ENCODE measurements around the gene BCAP31. TPM values are rescaled to one million over a fixed set of nuclear protein-coding genes. Genes with fewer than 3 reads are reported as not detected.

BCAP31 gene
- total RNA-seq, 4 donors from 2014 or later, result 76.1 to 125 (median 104) TPM

DNA sequence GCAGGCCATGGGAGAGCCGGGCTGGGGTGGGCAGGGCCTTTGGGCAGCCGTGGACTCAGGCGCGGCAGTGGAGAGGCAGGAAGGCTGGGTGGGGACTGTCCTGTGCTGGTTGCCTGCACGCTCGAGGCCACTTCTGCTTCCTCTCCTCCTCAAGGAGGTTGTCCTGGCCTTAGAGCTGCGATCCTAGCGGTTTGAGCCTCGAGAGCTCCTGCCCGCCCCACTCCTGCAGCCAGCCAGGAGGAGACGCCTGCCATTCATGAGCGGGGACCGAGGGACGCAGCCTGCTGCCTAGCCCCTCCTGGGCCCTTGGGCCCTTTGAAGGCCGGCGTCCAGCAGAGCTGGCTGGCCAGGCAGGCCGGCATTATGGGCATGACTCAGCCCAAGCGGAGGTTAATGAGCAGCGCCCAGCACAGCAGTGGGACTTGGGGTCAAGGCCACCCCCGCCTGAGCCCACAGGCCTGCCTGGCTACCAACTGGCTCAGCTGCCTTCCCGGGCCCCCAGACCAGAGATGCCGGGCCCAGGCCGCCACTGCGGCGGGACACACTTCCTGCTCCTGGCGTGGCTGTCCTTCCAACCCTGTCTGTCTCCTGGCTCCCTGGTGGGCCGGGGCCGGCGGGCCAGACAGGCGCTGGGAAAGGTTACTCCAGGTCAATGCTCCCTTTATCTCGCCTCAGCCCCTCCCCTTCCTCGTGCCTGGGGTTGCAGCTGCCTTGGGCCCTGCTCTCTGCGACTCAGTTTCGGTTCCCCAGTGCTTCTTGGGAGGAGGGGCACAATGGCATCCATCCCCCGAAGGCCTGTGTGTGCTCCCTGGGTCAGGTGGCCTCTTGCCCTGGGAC, 2.3 kb upstream of the BCAP31 start:
- peak overlapping the region; percentile 70 to 91 (median 87) for H3K27ac ChIP-seq
- ATAC-seq, result peak; percentile 8
- H3K9me3 ChIP-seq, result no peaks in the 10 kb centered on the region
- no peaks in the 10 kb centered on the region for H3K27me3 ChIP-seq
- H3K4me3 ChIP-seq, result peak overlapping the region in 1 of 2 donors; percentile 76
- H3K36me3 ChIP-seq, result peaks cover 0 to 16% of the 10 kb centered on the region in 2 donors
- TF ChIP-seq POLR2A (IDR thresholded peaks at IDR 0.05) (peak in 1 of 2 donors; percentile 26), POLR2AphosphoS5 (IDR thresholded peaks at IDR 0.05) (no peak)
- H3K4me1 ChIP-seq, result peaks cover 0 to 62% (median 32%) of the 10 kb centered on the region in 3 donors
- WGBS, 2 donors (ENCODE audit: low coverage in 1 of 2), result no CpG with 5 or more reads among the region's 35 CpGs

DNA sequence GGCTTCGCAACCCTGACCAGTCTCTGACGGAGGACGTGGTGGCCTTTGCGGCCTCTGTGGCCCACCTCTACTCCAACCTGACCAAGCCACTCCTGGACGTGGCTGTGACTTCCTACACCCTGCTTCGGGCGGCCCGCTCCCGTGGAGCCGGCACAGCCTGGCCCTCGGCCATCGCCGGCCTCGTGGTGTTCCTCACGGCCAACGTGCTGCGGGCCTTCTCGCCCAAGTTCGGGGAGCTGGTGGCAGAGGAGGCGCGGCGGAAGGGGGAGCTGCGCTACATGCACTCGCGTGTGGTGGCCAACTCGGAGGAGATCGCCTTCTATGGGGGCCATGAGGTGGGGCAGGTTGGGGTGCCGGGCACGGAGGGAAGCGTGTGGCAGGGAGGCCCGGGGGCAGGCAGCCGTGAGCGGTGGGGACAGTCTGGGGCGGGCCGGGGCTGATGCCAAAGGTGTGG, 1.7 kb upstream of the BCAP31 start:
- no peak for ATAC-seq
- Histone ChIP-seq H3K4me3 (peak overlapping the region in 1 of 2 donors; percentile 76), H3K36me3 (peaks cover 0 to 19% of the 10 kb centered on the region in 2 donors), H3K27me3 (no peaks in the 10 kb centered on the region), H3K4me1 (peaks cover 0 to 62% (median 32%) of the 10 kb centered on the region in 3 donors), H3K9me3 (no peaks in the 10 kb centered on the region), H3K27ac (peak overlapping the region; percentile 70 to 91 (median 87))
- no CpG with 5 or more reads among the region's 35 CpGs for WGBS, 2 donors (ENCODE audit: low coverage in 1 of 2)
- TF ChIP-seq POLR2AphosphoS5 (IDR thresholded peaks at IDR 0.05) (no peak), EP300 (IDR thresholded peaks at IDR 0.05) (no peak), POLR2A (IDR thresholded peaks at IDR 0.05) (no peak)
- TF ChIP-seq, protein P1, sequence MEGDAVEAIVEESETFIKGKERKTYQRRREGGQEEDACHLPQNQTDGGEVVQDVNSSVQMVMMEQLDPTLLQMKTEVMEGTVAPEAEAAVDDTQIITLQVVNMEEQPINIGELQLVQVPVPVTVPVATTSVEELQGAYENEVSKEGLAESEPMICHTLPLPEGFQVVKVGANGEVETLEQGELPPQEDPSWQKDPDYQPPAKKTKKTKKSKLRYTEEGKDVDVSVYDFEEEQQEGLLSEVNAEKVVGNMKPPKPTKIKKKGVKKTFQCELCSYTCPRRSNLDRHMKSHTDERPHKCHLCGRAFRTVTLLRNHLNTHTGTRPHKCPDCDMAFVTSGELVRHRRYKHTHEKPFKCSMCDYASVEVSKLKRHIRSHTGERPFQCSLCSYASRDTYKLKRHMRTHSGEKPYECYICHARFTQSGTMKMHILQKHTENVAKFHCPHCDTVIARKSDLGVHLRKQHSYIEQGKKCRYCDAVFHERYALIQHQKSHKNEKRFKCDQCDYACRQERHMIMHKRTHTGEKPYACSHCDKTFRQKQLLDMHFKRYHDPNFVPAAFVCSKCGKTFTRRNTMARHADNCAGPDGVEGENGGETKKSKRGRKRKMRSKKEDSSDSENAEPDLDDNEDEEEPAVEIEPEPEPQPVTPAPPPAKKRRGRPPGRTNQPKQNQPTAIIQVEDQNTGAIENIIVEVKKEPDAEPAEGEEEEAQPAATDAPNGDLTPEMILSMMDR (IDR thresholded peaks at IDR 0.05), result no peak

DNA sequence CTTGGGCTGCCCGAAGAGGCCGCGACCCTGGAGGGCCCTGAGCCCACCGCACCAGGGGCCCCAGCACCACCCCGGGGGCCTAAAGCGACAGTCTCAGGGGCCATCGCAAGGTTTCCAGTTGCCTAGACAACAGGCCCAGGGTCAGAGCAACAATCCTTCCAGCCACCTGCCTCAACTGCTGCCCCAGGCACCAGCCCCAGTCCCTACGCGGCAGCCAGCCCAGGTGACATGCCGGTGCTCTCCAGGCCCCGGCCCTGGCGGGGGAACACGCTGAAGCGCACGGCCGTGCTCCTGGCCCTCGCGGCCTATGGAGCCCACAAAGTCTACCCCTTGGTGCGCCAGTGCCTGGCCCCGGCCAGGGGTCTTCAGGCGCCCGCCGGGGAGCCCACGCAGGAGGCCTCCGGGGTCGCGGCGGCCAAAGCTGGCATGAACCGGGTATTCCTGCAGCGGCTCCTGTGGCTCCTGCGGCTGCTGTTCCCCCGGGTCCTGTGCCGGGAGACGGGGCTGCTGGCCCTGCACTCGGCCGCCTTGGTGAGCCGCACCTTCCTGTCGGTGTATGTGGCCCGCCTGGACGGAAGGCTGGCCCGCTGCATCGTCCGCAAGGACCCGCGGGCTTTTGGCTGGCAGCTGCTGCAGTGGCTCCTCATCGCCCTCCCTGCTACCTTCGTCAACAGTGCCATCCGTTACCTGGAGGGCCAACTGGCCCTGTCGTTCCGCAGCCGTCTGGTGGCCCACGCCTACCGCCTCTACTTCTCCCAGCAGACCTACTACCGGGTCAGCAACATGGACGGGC, 1.0 kb upstream of the BCAP31 start:
- Histone ChIP-seq H3K36me3 (peaks cover 0 to 22% of the 10 kb centered on the region in 2 donors), H3K4me3 (peak overlapping the region; percentile 76 to 81), H3K4me1 (peaks cover 0 to 62% (median 32%) of the 10 kb centered on the region in 3 donors)

DNA sequence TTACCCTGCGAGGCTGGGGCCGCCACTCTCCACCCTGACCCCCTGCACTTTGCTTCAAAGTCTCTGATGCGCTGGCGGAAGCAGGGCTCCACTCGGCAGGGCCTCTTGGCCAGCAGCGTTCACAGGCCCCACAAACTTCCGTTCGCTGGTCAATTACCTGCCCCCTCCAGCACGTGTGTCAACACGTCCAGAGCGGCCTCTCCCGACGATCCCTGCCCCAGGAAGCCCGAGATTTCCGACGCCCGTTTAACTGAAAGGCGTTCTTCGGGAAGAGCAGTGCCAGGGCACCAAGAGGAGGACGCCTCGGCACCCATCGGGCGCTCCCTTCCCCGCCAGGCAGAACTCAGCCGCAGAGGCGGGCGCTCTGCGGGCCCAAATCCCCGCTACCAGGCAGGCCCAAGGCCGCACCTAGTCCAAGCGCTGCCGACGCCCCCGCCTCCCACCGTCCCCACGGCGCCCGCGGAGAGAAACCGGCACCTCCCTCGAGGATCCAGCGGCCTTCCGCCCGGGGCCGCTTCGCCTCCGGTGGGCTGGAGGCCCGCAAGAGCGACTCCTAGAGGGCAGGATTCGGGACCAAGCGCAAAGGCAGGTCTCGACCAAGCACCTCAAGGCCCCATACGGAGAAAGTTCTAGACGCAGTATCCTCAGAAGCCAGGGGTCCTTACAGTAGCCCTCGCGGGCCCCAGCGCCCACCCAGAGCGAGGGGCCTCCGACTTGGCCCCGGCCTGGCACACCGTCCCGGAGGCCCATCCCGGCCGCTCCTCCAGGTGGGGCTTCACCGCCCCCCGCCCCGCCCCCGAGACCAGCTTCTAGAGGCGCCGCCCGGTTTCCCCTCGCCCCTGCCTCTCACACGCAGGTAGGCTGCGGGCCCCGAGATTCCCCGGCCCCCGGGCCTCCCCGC, 586 bp downstream of the BCAP31 start:
- H3K4me1 ChIP-seq, result peaks cover 0 to 54% (median 32%) of the 10 kb centered on the region in 3 donors
- TF ChIP-seq POLR2A (IDR thresholded peaks at IDR 0.05), result no peak
- TF ChIP-seq, protein P1 (IDR thresholded peaks at IDR 0.05), result peak in 2 of 4 experiments; percentile 3 to 45
- H3K27me3 ChIP-seq, result no peaks in the 10 kb centered on the region
- H3K36me3 ChIP-seq, result peaks cover 0 to 25% of the 10 kb centered on the region in 2 donors
- ATAC-seq, result peak; percentile 2
- H3K9me3 ChIP-seq, result no peaks in the 10 kb centered on the region
- no CpG with 5 or more reads among the region's 78 CpGs for WGBS, 2 donors (ENCODE audit: low coverage in 1 of 2)
- peak overlapping the region; percentile 80 to 91 (median 87) for H3K27ac ChIP-seq
- H3K4me3 ChIP-seq, result peak overlapping the region; percentile 76 to 81

More for the DNA sequence above, 1.0 kb upstream of the BCAP31 start:
- no CpG with 5 or more reads among the region's 55 CpGs for WGBS, 2 donors (ENCODE audit: low coverage in 1 of 2)
- TF ChIP-seq POLR2AphosphoS5 (IDR thresholded peaks at IDR 0.05) (no peak), POLR2A (IDR thresholded peaks at IDR 0.05) (no peak), EP300 (IDR thresholded peaks at IDR 0.05) (no peak)
- TF ChIP-seq, protein P1 (IDR thresholded peaks at IDR 0.05), result no peak
- no peaks in the 10 kb centered on the region for H3K27me3 ChIP-seq
- H3K27ac ChIP-seq, result peak overlapping the region; percentile 80 to 91 (median 87)
- no peak for ATAC-seq
- H3K9me3 ChIP-seq, result no peaks in the 10 kb centered on the region

Measured in gastroesophageal sphincter (tissue), 4 donors.